H1 (cell line): ENCODE measurements around the gene HOXA11. TPM values are rescaled to one million over a fixed set of nuclear protein-coding genes. Genes with fewer than 3 reads are reported as not detected.

Experiments used
- CTCF ChIA-PET: fragments of 300-600 bp; sonication (Branson Sonifier 250); formaldehyde crosslinking; loops from one replicate; lab custom pipeline; 2021; ENCODE audit not compliant: partially characterized antibody; lab: Charles Lee
- POLR2A ChIA-PET: fragments of 300-600 bp; sonication (Branson Sonifier 250); formaldehyde crosslinking; loops from one replicate; lab custom pipeline; 2021; ENCODE audit warnings: inconsistent platforms; ENCODE audit not compliant: partially characterized antibody; lab: Charles Lee
- DNase-seq, 2 experiments: peaks; one replicate each; pipeline versions ENCODE4 v3.0.0 to v3.0.0-alpha.2; 2010 to 2022; ENCODE audit warnings: low spot score in 2 of 2, low read depth in 1 of 2, mixed read lengths in 1 of 2
- FAIRE-seq: peaks from 2 replicates; lab custom pipeline; 2011; peaks lifted over from hg19 to GRCh38; lab: Jason Lieb, UNC
- H2AFZ ChIP-seq: 2 replicates; pipeline ENCODE4 v1.8.1; 2012; ENCODE audit warnings: low read length, inconsistent platforms
- H2AK5ac ChIP-seq: 2 replicates; pipeline ENCODE4 v1.6.1; 2013; ENCODE audit warnings: low read depth, low read length
- H2BK120ac ChIP-seq: replicated peaks from 2 replicates; pipeline ENCODE3; 2013; ENCODE audit warnings: low read depth, low read length, inconsistent platforms
- H2BK12ac ChIP-seq: 2 replicates; pipeline ENCODE4 v1.6.1; 2013; ENCODE audit warnings: low read depth, low read length
- H2BK15ac ChIP-seq: 2 replicates; pipeline ENCODE4 v1.6.1; 2013; ENCODE audit warnings: low read length
- H2BK20ac ChIP-seq: 2 replicates; pipeline ENCODE4 v1.6.1; 2013; ENCODE audit warnings: low read length
- H2BK5ac ChIP-seq: 2 replicates; pipeline ENCODE4 v1.6.1; 2013; ENCODE audit warnings: low read depth, low read length
- H3K14ac ChIP-seq: 2 replicates; pipeline ENCODE4 v1.6.1; 2013; ENCODE audit warnings: inconsistent platforms; ENCODE audit not compliant: insufficient read length
- H3K18ac ChIP-seq: 2 replicates; pipeline ENCODE4 v1.6.1; 2013; ENCODE audit warnings: low read length; ENCODE audit errors: extremely low read depth
- H3K23ac ChIP-seq: 2 replicates; pipeline ENCODE4 v1.6.1; 2013; ENCODE audit warnings: inconsistent platforms; ENCODE audit not compliant: insufficient read length
- H3K23me2 ChIP-seq: 2 replicates; pipeline ENCODE4 v1.6.1; 2013; ENCODE audit warnings: low read depth, low read length
- H3K27ac ChIP-seq: 2 replicates; pipeline ENCODE4 v1.6.1; 2011; ENCODE audit warnings: low read depth, low read length, inconsistent platforms
- H3K27me3 ChIP-seq, 4 experiments: replicated peaks in 1 of 4; 1 replicate in 1 of 4; 2 replicates in 3 of 4; pipeline versions ENCODE4 v1.6.1 to v1.8.1; 2011 to 2013; ENCODE audit warnings: low read length in 3 of 4, mild to moderate bottlenecking in 3 of 4, inconsistent platforms in 2 of 4, mixed read lengths in 2 of 4, moderate library complexity in 1 of 4; ENCODE audit not compliant: control insufficient read depth in 3 of 4, insufficient read depth in 3 of 4; ENCODE audit errors: extremely low read depth in 1 of 4
- H3K36me3 ChIP-seq, 4 experiments: 2 replicates each; pipeline versions ENCODE4 v1.6.1 to v1.8.1; 2011 to 2013; ENCODE audit warnings: mild to moderate bottlenecking in 4 of 4, low read length in 3 of 4, moderate library complexity in 2 of 4, control low read depth in 1 of 4, inconsistent platforms in 1 of 4; ENCODE audit not compliant: insufficient read depth in 4 of 4, control insufficient read depth in 2 of 4
- H3K4ac ChIP-seq: replicated peaks from 2 replicates; pipeline ENCODE3; 2013; ENCODE audit warnings: low read length, low read depth, mixed read lengths, inconsistent platforms; ENCODE audit not compliant: insufficient read length
- H3K4me1 ChIP-seq, 4 experiments: replicated peaks in 1 of 4; 1 replicate in 1 of 4; 2 replicates in 3 of 4; pipeline versions ENCODE4 v1.6.1 to v1.8.1; 2011 to 2013; ENCODE audit warnings: low read length in 3 of 4, inconsistent platforms in 2 of 4, mixed read lengths in 1 of 4; ENCODE audit not compliant: insufficient read depth in 4 of 4, control insufficient read depth in 3 of 4
- H3K4me2 ChIP-seq, 2 experiments: 2 replicates each; pipeline versions ENCODE4 v1.6.1 to v1.8.1; 2011 to 2013; ENCODE audit warnings: low read depth in 2 of 2, low read length in 2 of 2, control low read depth in 1 of 2, inconsistent platforms in 1 of 2, mild to moderate bottlenecking in 1 of 2; ENCODE audit not compliant: insufficient read depth in 1 of 2
- H3K4me3 ChIP-seq, 4 experiments: fragments of 200-600, 300-600 bp in 1 of 4; sonication (generic), shearing (Covaris generic), sonication (Bioruptor Twin) in 1 of 4; 2 replicates each; pipeline versions ENCODE4 v1.5.1 to v1.8.1; 2011 to 2016; ENCODE audit warnings: low read length in 4 of 4, low read depth in 3 of 4, control low read depth in 2 of 4, inconsistent platforms in 2 of 4, mild to moderate bottlenecking in 2 of 4, mixed read lengths in 1 of 4, moderate library complexity in 1 of 4; ENCODE audit not compliant: insufficient read depth in 2 of 4; ENCODE audit errors: extremely low read depth in 1 of 4
- H3K56ac ChIP-seq: replicated peaks from 2 replicates; pipeline ENCODE3; 2013; ENCODE audit warnings: low read depth, mild to moderate bottlenecking, mixed read lengths, low read length, inconsistent platforms; ENCODE audit not compliant: insufficient read length
- H3K79me1 ChIP-seq: 2 replicates; pipeline ENCODE4 v1.6.1; 2013; ENCODE audit warnings: low read depth, low read length, control low read depth
- H3K79me2 ChIP-seq, 2 experiments: 2 replicates each; pipeline versions ENCODE4 v1.6.1 to v1.8.1; 2012 to 2013; ENCODE audit warnings: low read length in 2 of 2, mild to moderate bottlenecking in 2 of 2, inconsistent platforms in 1 of 2; ENCODE audit not compliant: insufficient read depth in 2 of 2, control insufficient read depth in 1 of 2
- H3K9ac ChIP-seq, 4 experiments: replicated peaks in 1 of 4; 1 replicate in 1 of 4; 2 replicates in 3 of 4; pipeline versions ENCODE4 v1.6.1 to v1.8.1; 2011 to 2013; ENCODE audit warnings: low read depth in 3 of 4, low read length in 3 of 4, control low read depth in 2 of 4, mild to moderate bottlenecking in 2 of 4, moderate library complexity in 2 of 4, inconsistent platforms in 1 of 4; ENCODE audit errors: extremely low read depth in 1 of 4
- H3K9me3 ChIP-seq, 2 experiments: 2 replicates each; pipeline versions ENCODE4 v1.6.1 to v1.8.1; 2012 to 2013; ENCODE audit warnings: mild to moderate bottlenecking in 2 of 2, moderate library complexity in 2 of 2, control low read depth in 1 of 2, inconsistent platforms in 1 of 2, low read depth in 1 of 2, low read length in 1 of 2, mixed read lengths in 1 of 2; ENCODE audit not compliant: insufficient read depth in 2 of 2
- H4K20me1 ChIP-seq, 2 experiments: replicated peaks in 1 of 2; 2 replicates each; pipeline versions ENCODE3 to v1.8.1; 2011 to 2013; ENCODE audit warnings: inconsistent platforms in 2 of 2, low read length in 2 of 2, mild to moderate bottlenecking in 1 of 2; ENCODE audit not compliant: insufficient read depth in 2 of 2, control insufficient read depth in 1 of 2
- H4K5ac ChIP-seq: 2 replicates; pipeline ENCODE4 v1.6.1; 2013; ENCODE audit warnings: low read length, low read depth, mixed read lengths, inconsistent platforms; ENCODE audit not compliant: insufficient read length
- H4K8ac ChIP-seq: 2 replicates; pipeline ENCODE4 v1.8.0; 2013; ENCODE audit warnings: mild to moderate bottlenecking, moderate library complexity, low read length, inconsistent platforms; ENCODE audit not compliant: insufficient read depth; ENCODE audit errors: extremely low read depth
- H4K91ac ChIP-seq: replicated peaks from 2 replicates; pipeline ENCODE3; 2013; ENCODE audit warnings: low read length, mixed read lengths, inconsistent platforms; ENCODE audit not compliant: insufficient read length
- CTCF ChIP-seq, 3 experiments: IDR thresholded peaks; 1 replicate in 2 of 3; 2 replicates in 1 of 3; pipeline versions ENCODE4 v1.5.1 to v1.6.1; 2011; ENCODE audit warnings: low read length in 3 of 3, mild to moderate bottlenecking in 3 of 3, inconsistent platforms in 2 of 3, low read depth in 1 of 3, moderate library complexity in 1 of 3; ENCODE audit not compliant: insufficient read depth in 1 of 3; ENCODE audit errors: control extremely low read depth in 1 of 3
- EZH2 ChIP-seq: fragments of 200-600 bp; sonication (generic); IDR thresholded peaks from 2 replicates; pipeline ENCODE4 v1.7.1; 2012; ENCODE audit warnings: low read depth, mild to moderate bottlenecking, moderate library complexity, low read length, inconsistent platforms; ENCODE audit not compliant: severe bottlenecking
- GABPA ChIP-seq: IDR thresholded peaks from 2 replicates; pipeline ENCODE4 v1.6.1; 2011; ENCODE audit warnings: mild to moderate bottlenecking, low read length, moderate library complexity, borderline replicate concordance; ENCODE audit not compliant: insufficient read depth
- RAD21 ChIP-seq, 2 experiments: IDR thresholded peaks in 1 of 2; conservative IDR thresholded peaks in 1 of 2; 2 replicates each; pipeline ENCODE4 v1.6.1; 2011; ENCODE audit warnings: low read depth in 2 of 2, low read length in 2 of 2, improper control_type of control experiment in 1 of 2, inconsistent platforms in 1 of 2, mild to moderate bottlenecking in 1 of 2, moderate library complexity in 1 of 2
- RFX5 ChIP-seq: IDR thresholded peaks from 2 replicates; pipeline ENCODE4 v1.6.1; 2011; ENCODE audit warnings: low read depth, low read length, improper control_type of control experiment, borderline replicate concordance
- SIN3A ChIP-seq, 2 experiments: IDR thresholded peaks in 1 of 2; conservative IDR thresholded peaks in 1 of 2; 2 replicates each; pipeline ENCODE4 v1.6.1; 2011 to 2012; ENCODE audit warnings: low read length in 2 of 2, improper control_type of control experiment in 1 of 2, low read depth in 1 of 2, mild to moderate bottlenecking in 1 of 2
- SIRT6 ChIP-seq: IDR thresholded peaks from one replicate; pipeline ENCODE4 v1.7.1; 2012; ENCODE audit warnings: low read length, inconsistent platforms
- SRF ChIP-seq: IDR thresholded peaks from 2 replicates; pipeline ENCODE4 v1.6.1; 2011; ENCODE audit warnings: mild to moderate bottlenecking, low read depth, low read length, moderate library complexity
- TEAD4 ChIP-seq: IDR thresholded peaks from 2 replicates; pipeline ENCODE4 v1.6.1; 2012; ENCODE audit warnings: low read depth, low read length, inconsistent platforms, mixed read lengths
- WGBS, 2 experiments: shearing (Covaris generic) in 1 of 2; methylation state at CpG; one replicate each; pipeline versions ENCODE4 v1.1.6 to v1.1.7; 2013 to 2015; ENCODE audit warnings: low lambda C conversion rate in 2 of 2, mixed read lengths in 2 of 2, inconsistent platforms in 1 of 2, low coverage in 1 of 2, missing lambda C conversion rate in 1 of 2; ENCODE audit not compliant: insufficient replicate concordance in 2 of 2, insufficient coverage in 1 of 2, insufficient read length in 1 of 2; ENCODE audit errors: extremely low coverage in 1 of 2, missing lambda C conversion rate in 1 of 2; 5-methylcytosine and 5-hydroxymethylcytosine counted together
- polyA plus RNA-seq, 7 experiments: library from polyadenylated mRNA; depleted of rRNA in 3 of 7; stranded (reverse) in 5 of 7; unstranded in 2 of 7; fragments of >200 nt in 5 of 7; fragments of 200-250 nt in 2 of 7; gene quantifications; 1 replicate in 5 of 7; 2 replicates in 1 of 7; 4 replicates in 1 of 7; pipeline versions ENCODE4 v1.2.1 to v1.2.3, GENCODE V29; 2011 to 2013; ENCODE audit warnings: missing spikeins in 2 of 7, mixed read lengths in 2 of 7
- total RNA-seq: library from RNA; stranded (reverse); fragmentation: NEBNext Ultra II Directional; extraction: Animal tissue kit (Norgen Biotek cat#: 25700); gene quantifications from 2 replicates; pipeline ENCODE4 v1.2.1, GENCODE V29; 2021

The HOXA11 gene
- total and polyA plus RNA-seq, 2 of the 8 experiments (the other 6 are each of a cell fraction or from before 2014, with no cell fraction given): not detected

- H2AK5ac ChIP-seq: no peak overlapping the region
- FAIRE-seq (peak; percentile 57), DNase-seq (peak in 1 of 2 experiments; percentile 86)
- H3K23ac ChIP-seq: no peak overlapping the region
- no peak overlapping the region for H3K27ac ChIP-seq
- H3K4me3 ChIP-seq: no peak overlapping the region
- H3K79me1 ChIP-seq: no peaks in the 10 kb centered on the region
- H2BK20ac ChIP-seq: no peak overlapping the region
- H4K8ac ChIP-seq: no peak overlapping the region
- no peak overlapping the region for H4K91ac ChIP-seq
- peaks cover 6 to 17% (median 12%) of the 10 kb centered on the region in 4 experiments for H3K4me1 ChIP-seq
- no peaks in the 10 kb centered on the region for H3K79me2 ChIP-seq
- no peak overlapping the region for H3K18ac ChIP-seq
- no peak overlapping the region for H3K4ac ChIP-seq
- peaks cover 96 to 100% (median 99%) of the 10 kb centered on the region in 4 experiments for H3K27me3 ChIP-seq
- 13% methylated on average over 31 of the region's 32 CpGs; no CpG with 5 or more reads in 1 of the 2 experiments for WGBS, 2 experiments
- no peaks in the 10 kb centered on the region for H3K9me3 ChIP-seq
- no peak overlapping the region for H2BK12ac ChIP-seq
- ChIA-PET POLR2A (no interaction called here), CTCF (interaction anchor here (0.8 to 6.6 kb wide), 34 partner anchors 8 to 882 kb away, joined by 3 to 64 read pairs (median 4); partner anchors contain the start of genes EVX1, HOXA11, HOXA13 and HOXA7)
- no peak overlapping the region for H3K14ac ChIP-seq
- H2BK120ac ChIP-seq: no peak overlapping the region
- no peak overlapping the region for H3K56ac ChIP-seq
- H2BK15ac ChIP-seq: no peak overlapping the region
- H3K23me2 ChIP-seq: no peaks in the 10 kb centered on the region; the same call in 1 of the 2 replicates
- no peak overlapping the region for H3K9ac ChIP-seq
- peaks cover 0 to 4% (median 0%) of the 10 kb centered on the region in 4 experiments; a peak in 1 of 8 replicates for H3K36me3 ChIP-seq
- no peak overlapping the region for H2AFZ ChIP-seq
- no peak overlapping the region for H3K4me2 ChIP-seq
- H4K20me1 ChIP-seq: peaks cover 16 to 33% of the 10 kb centered on the region in 2 experiments
- no peak overlapping the region for H2BK5ac ChIP-seq
- no peak overlapping the region for H4K5ac ChIP-seq
- TF ChIP-seq RAD21 (IDR thresholded peaks at IDR 0.05 in 1 of 2, conservative IDR thresholded peaks at IDR 0.05 in 1 of 2; ENCODE audit: low read depth in 2 of 2, low read length in 2 of 2) (peak; percentile 79 to 84), TEAD4 (0 out of 2 replicates have a peak, but pooled peaks have one; percentile 4), RFX5 (no peak), SIRT6 (no peak), EZH2 (peak; percentile 87), GABPA (no peak), CTCF (IDR thresholded peaks at IDR 0.05; ENCODE audit: control extremely low read depth in 1 of 3, insufficient read depth in 1 of 3, low read depth in 1 of 3, low read length in 3 of 3) (peak; percentile 74 to 81 (median 80)), SIN3A (conservative IDR thresholded peaks at IDR 0.05 in 1 of 2, IDR thresholded peaks at IDR 0.05 in 1 of 2; ENCODE audit: low read depth in 1 of 2, low read length in 2 of 2) (no peak), SRF (no peak)
These were observed 25.5 kb upstream of the HOXA11 start for GRCh38 chr7:27210441-27211083.
